Upper lobe of left lung (tissue), 4 donors: Measurements from ENCODE around the gene GPAT2.

ENCODE experiments used
- EP300 ChIP-seq, 4 donors: sonication (generic); formaldehyde crosslinking; IDR thresholded peaks; one replicate each; pipeline ENCODE4 v1.5.1; 2017; ENCODE audit warnings: antibody characterized with exemption in 4 of 4, control low read depth in 2 of 4
- POLR2A ChIP-seq, 4 donors: fragments of 450-650 bp; IDR thresholded peaks; one replicate each; pipeline ENCODE4 v1.5.1; 2016 to 2017; ENCODE audit warnings: antibody characterized with exemption in 4 of 4, mild to moderate bottlenecking in 2 of 4
- POLR2AphosphoS5 ChIP-seq, 2 donors: sonication (generic); formaldehyde crosslinking; IDR thresholded peaks; one replicate each; pipeline ENCODE4 v1.5.1; 2017; ENCODE audit warnings: antibody characterized with exemption in 2 of 2
- TF ChIP-seq, protein P1 (sequence below), 6 experiments: fragments of 450-650 bp in 4 of 6; fragments of 200-600 bp in 2 of 6; sonication (generic) in 2 of 6; IDR thresholded peaks; one replicate each; pipeline ENCODE4 v1.5.1; 2016 to 2019; ENCODE audit warnings: antibody characterized with exemption in 6 of 6

DNA sequence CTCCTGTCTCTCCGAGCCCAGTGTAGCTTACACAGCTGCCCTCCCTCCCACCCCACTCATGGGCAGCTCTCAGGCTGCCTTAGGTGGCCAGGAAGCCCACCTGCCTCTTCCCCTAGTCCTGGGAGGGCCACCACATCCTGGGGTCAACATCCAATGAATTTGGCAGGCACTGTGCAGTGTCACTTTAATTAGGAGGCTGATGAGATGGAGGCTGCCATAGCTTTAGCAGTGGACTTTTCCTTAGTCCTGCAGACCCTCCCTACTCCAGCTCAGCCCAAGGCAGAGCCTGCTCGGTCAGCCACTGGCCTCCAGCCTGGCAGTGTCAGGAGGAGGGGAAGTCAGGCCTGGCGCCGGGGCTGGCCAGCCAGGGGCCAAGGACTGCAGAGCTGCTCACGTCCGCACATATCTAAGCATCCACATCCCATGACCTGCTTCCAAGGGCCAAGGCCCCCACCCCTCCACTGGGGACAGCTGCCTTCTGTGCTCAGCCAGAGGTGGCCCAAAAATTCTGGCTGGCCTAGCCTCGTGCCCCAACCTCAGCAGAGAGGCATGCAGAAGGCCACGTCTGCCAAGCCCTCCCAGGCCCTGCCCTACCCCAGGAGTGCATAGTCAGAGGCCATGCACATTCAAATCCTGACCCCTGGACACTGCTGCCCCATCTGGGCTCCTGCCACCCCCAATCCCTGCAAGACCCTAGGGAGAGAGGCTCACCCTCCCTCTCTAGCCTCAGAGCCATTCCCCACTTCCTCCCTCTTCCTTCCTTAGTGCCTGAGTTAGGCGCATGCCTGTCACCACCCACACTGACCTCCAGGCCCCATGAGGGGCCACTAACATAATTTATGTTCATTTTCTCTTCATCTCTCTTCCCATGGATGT lies 48.6 kb upstream of the GPAT2 start:
- no peak for TF ChIP-seq EP300 (IDR thresholded peaks at IDR 0.05)
- TF ChIP-seq, protein P1, sequence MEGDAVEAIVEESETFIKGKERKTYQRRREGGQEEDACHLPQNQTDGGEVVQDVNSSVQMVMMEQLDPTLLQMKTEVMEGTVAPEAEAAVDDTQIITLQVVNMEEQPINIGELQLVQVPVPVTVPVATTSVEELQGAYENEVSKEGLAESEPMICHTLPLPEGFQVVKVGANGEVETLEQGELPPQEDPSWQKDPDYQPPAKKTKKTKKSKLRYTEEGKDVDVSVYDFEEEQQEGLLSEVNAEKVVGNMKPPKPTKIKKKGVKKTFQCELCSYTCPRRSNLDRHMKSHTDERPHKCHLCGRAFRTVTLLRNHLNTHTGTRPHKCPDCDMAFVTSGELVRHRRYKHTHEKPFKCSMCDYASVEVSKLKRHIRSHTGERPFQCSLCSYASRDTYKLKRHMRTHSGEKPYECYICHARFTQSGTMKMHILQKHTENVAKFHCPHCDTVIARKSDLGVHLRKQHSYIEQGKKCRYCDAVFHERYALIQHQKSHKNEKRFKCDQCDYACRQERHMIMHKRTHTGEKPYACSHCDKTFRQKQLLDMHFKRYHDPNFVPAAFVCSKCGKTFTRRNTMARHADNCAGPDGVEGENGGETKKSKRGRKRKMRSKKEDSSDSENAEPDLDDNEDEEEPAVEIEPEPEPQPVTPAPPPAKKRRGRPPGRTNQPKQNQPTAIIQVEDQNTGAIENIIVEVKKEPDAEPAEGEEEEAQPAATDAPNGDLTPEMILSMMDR (IDR thresholded peaks at IDR 0.05), result no peak
- TF ChIP-seq POLR2A (IDR thresholded peaks at IDR 0.05), result no peak
- TF ChIP-seq POLR2AphosphoS5 (IDR thresholded peaks at IDR 0.05), result no peak
